Measurements from ENCODE around the gene CYP2B6.
"Not testable (repeated sequence)": the region's sequence is repeated elsewhere in the genome, so short reads cannot be mapped to it uniquely, and the experiment has no call there.

Gene CYP2B6

DNA sequence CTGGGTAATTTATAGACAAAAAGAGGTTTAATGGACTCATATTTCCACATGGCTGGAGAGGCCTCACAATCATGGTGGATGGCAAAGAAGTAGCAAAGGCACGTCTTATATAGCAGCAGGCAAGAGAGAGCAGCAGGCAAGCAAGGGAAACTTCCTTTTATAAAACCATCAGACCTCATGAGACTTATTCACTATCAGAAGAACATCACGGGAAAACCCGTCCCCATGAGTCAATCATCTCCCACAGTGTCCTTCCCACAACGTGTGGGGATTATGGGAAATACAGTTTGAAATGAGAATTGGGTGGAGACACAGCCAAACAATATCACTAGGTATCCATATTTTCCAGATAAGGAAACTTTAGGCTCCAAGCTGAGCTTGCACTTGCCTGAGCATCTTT, 9.5 kb upstream of the CYP2B6 start:
- no peak for DNase-seq

DNA sequence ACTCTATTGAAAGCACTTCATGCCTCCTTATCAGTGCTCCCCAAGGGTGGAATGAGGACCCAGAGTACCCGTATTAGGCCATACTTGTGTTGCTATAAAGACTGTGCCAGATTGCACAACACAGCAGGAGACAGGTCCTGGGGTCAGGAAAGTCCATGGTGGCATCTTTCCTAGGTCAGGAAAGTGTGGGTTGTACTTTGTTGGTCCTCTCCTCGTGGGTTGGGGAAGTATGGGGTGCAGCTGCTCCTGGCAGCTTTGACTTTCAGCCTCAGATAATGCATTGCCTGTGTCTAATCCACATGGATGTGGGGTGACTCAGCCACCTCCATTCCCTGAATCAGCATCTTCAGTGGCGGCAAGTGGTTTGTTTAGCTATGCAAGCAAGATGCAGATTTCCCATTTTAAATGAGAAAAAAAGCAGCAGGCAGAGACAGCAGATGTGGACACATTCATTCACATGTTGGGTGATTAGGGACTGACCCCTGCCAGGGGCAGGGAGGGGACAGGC, 8.4 kb upstream of the CYP2B6 start:
- no peak for DNase-seq

DNA sequence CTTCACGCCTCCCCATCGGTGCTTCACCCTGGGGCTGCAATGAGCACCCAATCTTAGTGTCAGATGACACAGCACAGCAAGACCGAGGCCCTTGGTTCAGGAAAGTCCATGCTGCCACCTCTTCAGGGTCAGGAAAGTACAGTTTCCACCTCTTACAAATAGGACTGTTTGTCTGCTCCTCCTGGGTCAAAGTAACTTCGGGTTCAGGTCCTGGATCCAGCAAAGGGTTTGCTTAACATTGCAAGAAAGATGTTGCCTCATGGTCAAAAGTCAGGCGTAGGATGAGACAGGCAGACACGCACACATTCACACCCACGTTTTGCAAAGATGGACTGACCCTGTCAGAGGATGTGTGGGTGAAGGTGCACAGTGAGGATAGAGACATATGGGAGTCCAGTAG, 1.6 kb upstream of the CYP2B6 start:
- DNase-seq = no peak

DNA sequence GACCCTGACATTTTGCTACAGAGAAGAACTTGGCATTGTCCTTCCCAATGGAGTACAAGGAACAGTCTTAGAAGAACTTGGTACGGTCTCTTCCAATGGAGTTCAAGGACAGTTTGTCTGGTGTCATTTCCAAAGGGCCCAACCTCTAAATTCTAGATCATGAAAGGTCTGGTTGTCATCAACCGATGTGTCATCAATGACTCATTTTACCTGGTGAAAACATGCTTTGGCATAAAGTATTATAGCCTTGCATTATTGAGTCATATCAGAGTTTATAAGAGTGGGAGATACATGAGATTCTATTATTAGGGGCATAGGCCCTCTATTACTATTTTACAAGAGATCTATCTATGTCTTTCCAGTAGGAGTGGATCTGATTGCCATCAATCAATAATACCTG, 4.3 kb downstream of the CYP2B6 start:
- no peak for DNase-seq

DNA sequence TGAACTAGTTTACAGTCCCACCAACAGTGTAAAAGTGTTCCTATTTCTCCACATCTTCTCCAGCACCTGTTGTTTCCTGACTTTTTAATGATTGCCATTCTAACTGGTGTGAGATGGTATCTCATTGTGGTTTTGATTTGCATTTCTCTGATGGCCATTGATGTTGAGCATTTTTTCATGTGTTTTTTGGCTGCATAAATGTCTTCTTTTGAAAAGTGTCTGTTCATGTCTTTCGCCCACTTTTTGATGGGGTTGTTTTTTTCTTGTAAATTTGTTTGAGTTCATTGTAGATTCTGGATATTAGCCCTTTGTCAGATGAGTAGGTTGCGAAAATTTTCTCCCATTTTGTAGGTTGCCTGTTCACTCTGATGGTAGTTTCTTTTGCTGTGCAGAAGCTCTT, 7.9 kb downstream of the CYP2B6 start:
- DNase-seq = not testable (repeated sequence)

DNA sequence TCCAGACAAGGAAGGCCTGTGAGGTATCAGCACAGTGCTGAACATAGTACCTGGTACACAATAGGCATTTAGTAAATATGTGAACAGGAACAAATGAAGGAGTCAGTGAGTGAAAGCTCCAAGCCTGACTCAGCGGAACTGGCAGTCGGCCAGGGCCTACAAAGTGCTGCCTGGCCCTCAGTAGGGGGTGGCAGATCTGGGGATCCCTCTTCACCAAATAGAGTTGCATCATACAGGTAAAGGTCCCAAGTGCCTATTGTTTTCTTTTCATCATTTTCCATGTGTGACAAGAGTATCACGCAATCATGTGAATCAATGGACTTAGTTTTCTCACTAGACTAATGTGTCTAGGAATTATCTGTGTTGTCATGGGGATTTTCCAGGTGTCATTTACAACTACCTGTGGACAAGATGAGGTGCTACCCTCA, 9.2 kb downstream of the CYP2B6 start:
- no peak for DNase-seq

DNA sequence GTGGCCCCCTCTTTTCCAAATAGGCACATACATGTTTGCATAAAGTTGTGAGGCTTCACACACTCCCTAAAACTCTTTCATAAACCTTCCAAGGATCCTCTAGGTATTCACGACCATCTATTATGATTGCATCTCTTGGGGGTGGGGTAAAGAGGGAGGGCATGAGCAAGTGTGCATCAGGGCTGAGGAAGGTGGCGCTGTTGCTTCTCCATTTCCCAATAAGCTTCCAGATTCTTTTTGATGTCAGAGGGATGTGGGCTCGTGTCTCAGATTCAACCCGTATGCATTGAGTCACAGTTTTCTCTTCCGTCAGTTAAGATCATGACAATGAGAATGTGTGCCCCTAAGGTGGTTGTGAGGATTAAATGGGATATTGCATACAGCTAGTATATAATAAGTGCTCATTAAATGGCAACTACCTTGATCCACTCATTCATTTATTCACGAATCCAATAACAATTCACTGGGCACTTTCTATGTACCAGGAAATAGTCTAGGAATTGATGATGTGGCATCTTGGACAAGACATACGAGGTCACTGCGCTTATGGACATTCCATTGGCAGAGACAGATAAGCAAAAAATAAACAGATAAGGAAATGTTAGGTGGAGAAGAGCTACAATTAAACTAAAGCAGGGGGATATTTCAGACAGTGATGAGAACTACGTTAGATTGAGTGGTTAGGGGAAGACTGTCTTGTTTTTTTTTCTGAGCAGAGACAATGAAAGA, 10.3 kb downstream of the CYP2B6 start:
- no peak for DNase-seq

DNA sequence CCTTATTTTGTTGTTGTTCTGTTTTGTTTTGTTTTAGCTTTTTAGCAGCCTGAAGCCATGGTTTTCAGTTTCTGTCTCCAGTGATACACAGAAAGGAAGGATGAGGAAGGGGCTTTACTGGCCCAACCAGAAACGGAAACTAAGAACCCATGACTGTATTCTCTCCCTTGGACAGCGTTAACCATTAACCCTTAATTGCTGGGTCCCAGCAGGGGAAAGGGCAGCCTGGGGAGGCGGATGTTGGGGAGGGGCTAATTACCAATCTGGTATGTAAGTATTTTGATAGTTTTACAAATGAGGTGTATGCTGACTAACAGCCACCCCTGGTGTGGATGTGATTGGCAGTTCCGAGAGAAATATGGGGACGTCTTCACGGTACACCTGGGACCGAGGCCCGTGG, 12.6 kb downstream of the CYP2B6 start:
- DNase-seq = not testable (repeated sequence)

DNA sequence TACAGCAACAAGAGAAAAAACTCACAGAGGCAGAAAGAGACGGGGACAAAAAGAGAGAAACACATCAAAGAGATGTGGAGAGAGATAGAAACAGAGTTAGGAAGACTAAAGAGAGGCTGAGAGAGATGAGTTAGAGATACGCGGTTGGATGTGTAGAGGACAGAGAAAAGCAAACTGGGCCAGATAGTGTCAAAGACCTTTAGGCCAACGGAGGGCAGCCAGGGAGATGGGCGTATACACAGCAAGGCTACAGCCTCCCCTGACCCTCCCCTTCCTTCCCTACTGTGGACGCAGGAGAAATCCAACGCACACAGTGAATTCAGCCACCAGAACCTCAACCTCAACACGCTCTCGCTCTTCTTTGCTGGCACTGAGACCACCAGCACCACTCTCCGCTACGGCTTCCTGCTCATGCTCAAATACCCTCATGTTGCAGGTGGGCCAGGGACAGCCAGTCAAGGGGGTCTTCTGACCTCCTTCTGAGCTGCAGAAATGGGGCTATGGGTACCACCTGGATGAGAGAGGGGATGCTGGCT, 18.7 kb downstream of the CYP2B6 start:
- DNase-seq = no peak

DNA sequence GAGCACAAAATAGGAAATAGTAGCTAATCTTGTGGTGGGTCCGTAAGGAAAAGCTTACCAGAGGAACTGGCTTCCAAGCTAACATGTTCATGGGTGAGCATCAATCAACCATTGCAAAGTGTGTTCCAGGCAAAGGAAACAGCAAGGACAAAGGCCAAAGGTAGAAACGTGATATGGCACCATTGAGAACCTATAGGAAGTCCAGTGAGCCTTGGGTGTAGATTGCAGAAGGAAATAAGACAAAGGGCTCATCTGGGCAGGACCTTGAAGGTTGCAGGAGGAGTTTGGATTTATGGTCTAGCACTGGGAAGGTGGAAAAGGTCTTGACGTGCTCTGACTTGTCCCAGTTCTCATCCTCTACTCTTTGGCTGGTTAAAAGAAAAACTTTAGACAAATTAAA, 22.3 kb downstream of the CYP2B6 start:
- no peak for DNase-seq

DNA sequence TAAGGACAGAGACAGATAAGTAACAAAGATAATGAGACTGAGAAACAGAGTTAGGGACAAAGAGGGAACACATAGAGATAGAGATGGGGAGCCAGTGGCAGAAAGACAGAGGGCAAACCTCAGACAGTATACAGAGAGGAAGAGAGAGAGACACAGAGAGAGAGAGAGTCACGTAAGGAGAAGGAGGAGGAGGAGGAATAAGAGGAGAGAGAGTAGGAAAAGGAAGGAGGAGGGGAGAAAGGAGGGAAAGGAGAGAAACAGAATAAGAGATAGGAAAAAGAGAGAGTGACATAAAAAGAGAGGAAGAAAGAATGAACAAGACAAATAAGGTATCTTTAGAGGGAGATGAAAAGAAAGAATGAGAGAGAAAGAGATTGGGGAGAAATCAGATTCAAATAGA, 23.6 kb downstream of the CYP2B6 start:
- no peak for DNase-seq

DNA sequence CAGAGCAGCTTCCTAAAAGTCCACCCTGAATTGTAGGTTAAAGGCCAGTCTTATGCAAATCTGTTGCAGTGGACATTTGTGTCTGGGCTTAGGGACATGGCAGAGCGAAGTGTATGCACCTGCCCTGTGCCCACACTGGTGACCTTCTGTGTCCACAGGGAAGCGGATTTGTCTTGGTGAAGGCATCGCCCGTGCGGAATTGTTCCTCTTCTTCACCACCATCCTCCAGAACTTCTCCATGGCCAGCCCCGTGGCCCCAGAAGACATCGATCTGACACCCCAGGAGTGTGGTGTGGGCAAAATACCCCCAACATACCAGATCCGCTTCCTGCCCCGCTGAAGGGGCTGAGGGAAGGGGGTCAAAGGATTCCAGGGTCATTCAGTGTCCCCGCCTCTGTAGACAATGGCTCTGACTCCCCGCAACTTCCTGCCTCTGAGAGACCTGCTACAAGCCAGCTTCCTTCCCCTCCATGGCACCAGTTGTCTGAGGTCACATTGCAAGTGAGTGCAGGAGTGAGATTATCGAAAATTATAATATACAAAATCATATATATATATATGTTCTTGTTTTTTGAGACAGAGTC, 25.5 kb downstream of the CYP2B6 start:
- DNase-seq = no peak

DNA sequence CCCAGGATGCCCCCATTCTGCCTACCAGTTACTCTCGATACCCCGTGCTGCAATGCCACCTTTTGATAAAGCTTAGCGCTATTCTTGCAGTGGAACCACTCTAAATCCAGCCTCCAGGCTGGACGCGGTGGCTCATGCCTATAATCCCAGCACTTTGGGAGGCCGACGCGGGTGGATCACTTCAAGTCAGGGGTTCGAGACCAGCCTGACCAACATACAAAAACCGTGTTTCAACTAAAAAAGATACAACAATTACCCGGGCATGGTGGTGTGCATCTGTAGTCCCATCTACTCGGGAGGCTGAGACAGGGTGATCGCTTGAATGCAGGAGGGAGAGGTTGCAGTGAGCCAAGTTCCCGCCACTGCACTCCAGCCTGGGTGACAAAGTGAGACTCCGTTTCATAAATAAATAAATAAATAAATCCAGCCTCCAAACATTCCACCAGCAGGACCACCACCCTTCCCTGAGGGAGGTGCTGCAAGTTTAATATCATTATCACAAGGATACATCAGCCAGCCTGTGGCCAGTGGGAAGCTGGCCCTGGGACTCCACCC, 27.7 kb downstream of the CYP2B6 start:
- DNase-seq = no peak

DNA sequence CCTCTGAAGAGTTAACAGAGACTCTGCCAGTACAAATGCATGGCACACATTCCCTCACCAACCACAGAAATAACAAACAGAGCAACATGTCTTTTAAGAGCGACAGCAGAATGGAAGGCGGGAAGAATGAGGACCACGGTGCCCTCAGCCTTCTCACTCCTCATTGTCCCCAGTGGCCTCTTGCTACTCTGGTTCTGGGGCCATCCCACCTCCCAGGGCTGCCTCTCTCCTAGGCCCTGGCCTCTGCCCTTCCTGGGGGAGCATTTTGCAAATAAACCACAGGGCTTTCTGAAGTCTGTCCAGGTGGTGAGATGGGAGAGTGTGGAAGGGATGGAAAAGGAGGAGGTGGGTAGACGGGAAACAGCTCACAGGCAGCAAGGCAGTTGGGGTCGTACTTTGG, 28.3 kb downstream of the CYP2B6 start:
- no peak for DNase-seq

DNA sequence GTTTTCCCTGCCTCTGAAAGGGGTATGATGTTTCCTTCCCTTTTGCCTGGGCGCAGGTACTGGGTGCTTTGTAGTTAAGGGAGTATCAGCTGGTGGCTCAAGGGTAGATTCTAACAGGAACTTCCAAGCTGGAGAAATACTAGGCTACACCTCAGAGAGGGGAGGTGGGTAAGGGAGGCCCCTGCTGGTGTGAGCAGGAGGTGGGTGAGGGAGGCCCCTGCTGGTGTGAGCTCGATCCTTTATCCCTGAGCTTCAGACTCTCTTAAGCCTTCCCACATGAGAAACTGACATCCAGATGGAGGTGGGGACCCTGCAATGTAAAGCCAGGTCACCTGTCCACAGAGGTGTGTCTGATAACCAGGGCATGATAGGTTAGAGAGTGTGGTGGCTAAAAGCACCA, 32.1 kb downstream of the CYP2B6 start:
- DNase-seq = no peak

DNA sequence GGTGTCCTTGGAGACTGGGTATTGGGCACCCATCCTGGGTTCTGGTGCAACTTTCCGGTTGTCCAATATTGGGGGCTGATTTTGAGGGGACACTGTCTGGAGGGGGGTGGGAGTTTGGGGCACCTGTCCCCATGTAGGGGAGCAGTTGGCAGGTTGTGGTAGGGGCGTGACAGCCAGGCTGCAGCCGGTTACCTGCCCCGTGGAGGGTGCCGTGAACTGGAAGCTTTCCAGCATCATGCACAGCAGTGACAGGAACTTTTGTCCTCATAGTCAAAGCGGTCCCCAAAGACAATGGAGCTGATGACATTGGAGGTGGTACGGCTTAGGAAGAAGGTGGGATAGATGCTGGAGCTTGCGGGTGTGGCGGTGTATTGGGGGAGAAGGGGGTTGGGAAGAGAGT, 34.3 kb downstream of the CYP2B6 start:
- DNase-seq = no peak

DNA sequence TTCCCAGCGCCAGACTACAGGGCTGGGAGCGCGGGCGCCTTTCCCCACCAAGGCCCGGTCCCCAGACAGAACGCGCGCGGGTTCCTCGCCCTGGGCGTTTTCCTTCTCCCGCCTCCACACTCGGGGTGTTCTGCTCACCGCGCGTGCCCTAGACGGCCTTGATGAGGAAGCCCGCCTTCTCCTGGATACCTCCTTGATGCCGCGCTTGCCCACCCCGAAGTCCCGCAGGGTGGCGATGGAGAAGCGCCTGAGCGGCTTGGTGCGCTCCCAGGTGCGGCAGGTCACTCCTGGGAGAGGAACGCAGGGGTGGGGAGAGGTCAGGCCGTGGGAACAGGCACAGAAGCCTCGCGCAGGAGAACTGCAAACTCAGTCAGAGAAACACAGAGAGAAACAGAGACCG, 34.8 kb downstream of the CYP2B6 start:
- no peak for DNase-seq

DNA sequence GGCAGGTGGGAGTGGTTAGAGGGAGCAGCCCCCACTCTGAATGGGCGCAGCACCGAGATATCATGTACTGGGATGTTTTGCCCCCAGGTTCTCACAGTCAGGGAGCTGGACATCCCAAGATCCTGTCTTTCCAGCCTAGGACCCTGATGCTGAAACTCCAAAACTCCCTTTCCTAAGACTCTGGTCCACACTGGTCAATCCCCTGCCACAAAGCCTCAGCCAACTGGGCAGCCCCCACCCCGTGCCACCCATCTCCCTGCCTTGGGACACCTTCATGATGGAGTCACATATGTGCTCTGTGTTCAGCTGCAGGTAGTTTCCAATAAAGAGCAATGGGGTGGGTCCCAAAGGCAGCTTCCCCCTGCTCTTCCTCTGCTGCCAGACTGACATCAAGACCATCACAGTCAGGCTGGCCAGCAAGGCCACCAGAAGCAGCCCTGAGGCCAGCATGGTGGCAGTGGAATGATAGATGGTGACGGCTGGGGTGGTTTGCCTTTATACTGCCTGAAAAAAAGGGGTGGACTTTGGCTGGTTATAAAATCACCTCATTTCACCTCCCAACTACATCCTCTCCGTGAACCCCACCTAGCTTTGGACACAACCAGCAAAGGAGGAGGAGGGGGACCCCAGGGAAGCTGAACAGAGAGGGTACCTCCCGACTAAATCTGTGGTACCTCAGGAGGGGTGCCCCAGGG, 36.3 kb downstream of the CYP2B6 start:
- DNase-seq = no peak

DNA sequence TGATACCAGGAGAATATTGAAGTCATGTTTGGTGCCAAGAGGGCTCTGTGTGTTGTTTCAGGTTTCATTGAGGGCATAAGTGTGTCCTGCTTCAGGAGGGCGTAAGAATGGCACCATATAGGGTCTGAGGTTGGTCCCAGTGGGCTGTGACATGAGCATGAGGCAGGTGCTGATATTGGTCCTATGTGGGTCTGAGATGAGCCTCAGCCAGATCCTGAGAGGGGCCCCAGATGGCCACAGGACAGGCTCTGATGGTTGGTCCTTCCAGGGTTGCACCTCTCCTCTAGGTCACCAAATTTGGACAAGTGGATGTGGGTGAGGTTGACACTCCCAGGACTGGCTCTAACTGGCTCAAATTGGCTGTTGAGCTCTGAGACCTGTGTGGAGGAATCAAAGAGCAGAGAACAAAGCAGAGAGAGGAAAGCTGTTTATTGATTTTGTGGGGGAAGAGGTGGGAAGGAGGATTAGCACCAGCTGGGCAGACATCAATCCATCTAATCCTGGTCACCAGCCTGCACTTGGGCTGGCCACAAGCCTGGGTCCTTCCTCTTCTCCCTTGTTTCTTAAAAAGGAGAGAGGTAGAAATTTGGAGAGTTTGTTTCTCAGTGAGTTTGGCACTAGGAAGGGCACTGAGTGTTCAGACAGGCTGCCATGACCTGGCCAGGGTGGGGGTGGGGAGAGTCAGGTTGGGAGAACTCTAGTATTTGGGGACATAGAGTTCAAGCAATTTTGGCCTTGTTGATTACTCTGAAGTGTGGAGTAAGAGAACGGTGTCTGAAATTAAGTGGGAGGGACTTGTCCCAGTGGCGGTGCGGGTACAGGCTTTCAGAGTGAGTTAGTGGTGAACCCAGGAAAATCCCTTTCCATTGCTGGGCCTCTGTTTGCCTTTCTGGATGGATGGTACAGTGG, 38.7 kb downstream of the CYP2B6 start:
- no peak for DNase-seq

DNA sequence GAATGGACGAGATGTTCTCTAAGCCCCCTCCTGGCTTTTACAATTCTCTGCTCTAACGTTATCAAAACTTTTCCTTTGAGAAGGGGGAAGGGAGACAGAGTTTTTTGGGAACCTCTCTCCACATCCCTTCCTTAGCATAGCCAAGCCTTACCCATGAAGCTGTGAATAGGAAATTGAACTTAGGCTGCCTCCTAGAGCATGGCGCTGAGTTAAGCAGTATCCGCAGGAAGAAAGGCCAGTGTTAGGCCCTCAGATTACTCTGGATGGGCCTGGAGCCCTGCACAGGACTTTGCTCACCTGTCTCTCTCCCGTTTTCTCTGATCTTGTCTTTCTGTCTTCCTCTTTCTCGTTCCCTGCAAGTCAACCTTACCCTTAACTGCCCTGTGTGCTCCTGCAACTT, 39.6 kb downstream of the CYP2B6 start:
- DNase-seq = no peak

DNA sequence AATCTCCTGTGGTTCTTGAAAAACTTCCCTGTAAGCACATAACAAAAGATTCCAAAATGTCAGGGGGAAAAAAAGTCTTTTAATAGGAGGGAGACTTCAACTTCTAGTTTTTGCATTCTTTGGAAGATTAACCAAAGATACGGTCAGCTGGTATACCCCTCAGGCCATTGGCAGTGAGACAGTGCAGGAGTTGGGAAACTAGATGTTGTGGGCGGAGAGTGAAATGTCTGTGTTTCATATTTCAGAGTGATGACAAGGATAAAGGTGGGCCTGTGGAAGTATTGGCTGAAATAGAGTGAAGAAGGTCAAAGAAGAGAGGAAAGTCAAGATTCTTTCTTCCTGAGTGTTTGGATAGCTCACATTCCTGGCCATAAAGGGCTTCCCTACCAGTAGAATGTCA, 40.8 kb downstream of the CYP2B6 start:
- no peak for DNase-seq

DNA sequence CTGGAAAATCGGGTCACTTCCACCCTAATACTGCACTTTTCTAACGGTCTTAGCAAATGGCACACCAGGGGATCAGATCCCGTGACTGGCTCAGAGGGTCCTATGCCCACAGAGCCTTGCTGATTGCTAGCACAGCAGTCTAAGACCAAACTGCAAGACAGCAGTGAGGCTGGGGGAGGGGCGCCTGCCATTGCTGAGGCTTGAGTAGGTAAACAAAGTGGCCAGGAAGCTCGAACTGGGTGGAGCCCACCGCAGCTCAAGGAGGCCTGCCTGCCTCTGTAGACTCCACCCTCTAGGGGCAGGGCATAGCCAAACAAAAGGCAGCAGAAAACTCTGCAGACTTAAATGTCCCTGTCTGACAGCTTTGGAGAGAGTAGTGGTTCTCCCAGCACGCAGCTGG, 42.2 kb downstream of the CYP2B6 start:
- not testable (repeated sequence) for DNase-seq

DNA sequence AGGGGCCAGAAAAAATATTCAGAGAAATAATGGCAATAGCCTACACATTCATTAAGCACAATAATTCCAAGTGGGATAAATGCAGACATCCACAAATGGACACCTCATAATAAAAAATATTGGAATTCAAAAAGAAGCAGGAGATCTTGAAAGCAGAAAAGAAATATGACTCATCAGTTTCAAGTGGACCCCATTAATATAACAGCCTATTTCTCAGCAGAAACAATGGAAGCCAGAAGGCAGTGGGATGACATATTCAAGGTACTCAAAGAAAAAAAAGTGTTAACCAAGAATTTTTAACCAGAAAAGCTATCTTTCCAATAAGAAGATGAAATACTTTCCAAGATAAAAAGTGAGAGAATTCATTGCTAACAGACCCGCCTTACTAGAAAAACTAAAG, 48.7 kb downstream of the CYP2B6 start:
- no peak for DNase-seq

All from NCI-H446 treated with DMSO at 0.1 percent for 48 hours (cell line).